Activated T-helper 1 cell treated with anti-CD3 and anti-CD28 coated beads, Interleukin-2, amount 50 U/mL, for 16 hours (primary cell): ENCODE results near the gene POLE.
"Not testable (repeated sequence)": the region's sequence is repeated elsewhere in the genome, so short reads cannot be mapped to it uniquely, and the experiment has no call there.

Source experiments
- DNase-seq, 2 donors: peaks; one replicate each; pipeline ENCODE4 v3.0.0-alpha.2; 2020; ENCODE audit warnings: low read depth in 1 of 2, low spot score in 1 of 2

Gene POLE

DNA sequence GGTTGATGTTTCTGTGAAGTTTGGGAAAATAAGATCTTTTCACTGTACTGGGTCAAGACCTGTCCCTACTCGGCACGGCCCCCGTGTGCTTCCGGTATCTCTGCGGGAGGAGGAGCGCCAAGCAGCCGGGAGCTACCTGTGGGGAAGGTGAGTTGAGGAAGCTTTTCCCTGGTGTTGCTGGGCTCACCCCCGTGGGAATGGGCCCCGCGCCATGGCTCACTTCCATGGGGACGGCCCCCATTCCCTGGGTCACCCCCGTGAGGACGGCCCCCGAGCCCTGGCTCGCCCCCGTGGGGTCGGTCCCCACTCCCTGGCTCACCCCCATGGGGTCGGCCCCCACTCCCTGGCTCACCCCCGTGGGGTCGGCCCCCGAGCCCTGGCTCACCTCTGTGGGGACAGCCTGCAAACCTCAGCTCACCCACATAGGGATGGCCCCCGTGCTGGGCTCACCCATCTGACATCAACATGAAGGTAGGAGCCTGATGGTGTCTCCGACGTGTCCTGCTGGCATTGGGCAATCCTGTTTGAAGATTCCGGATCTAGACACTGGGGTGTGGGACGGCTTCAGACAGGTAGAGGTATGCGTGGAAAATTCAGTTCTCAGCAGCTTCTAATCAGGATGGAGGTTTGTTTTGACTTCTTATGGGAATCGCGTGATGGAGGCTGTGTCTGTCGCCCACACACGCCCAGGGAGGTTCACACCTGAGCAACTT, 85.8 kb downstream of the POLE start:
- no peak for DNase-seq

GRCh38 chr12:132600048-132601032, 86.8 kb downstream of the POLE start:
- DNase-seq, result no peak

GRCh38 chr12:132599502-132599901, 87.6 kb downstream of the POLE start:
- not testable (repeated sequence) for DNase-seq

DNA sequence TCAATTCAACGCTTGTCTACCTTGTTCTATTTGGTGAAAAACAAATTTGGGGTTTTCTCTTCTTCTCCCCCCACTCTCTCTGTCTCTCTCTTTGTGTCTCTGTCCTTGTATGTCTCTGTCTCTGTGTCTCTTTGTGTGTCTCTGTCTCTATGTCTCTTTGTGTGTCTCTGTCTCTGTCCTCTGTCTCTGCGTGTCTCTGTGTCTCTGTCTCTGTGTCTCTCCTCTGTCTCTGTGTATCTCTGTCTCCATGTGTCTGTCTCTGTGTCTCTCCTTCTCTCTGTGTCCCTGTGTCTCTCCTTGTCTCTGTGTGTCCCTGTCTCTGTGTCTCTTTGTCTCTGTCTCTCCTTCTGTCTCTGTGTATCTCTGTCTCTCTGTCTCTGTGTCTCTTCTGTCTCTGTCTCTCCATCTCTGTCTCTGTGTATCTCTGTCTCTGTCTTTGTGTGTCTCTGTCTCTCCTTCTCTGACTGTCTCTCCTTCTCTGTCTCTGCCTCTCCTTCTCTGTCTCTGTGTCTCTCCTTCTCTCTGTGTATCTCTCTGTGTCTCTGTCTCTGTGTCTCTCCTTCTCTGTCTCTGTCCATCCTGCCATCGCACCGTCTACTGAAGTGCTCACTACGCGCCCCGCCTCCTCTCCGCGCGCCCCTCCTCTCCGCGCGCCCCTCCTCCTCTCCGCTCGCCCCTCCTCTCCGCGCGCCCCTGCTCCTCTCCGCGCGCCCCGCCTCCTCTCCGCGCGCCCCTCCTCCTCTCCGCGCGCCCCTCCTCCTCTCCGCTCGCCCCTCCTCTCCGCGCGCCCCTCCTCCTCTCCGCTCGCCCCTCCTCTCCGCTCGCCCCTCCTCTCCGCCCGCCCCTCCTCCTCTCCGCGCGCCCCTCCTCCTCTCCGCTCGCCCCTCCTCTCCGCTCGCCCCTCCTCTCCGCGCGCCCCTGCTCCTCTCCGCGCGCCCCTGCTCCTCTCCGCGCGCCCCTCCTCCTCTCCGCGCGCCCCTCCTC, 89.5 kb downstream of the POLE start:
- DNase-seq, result no peak

DNA sequence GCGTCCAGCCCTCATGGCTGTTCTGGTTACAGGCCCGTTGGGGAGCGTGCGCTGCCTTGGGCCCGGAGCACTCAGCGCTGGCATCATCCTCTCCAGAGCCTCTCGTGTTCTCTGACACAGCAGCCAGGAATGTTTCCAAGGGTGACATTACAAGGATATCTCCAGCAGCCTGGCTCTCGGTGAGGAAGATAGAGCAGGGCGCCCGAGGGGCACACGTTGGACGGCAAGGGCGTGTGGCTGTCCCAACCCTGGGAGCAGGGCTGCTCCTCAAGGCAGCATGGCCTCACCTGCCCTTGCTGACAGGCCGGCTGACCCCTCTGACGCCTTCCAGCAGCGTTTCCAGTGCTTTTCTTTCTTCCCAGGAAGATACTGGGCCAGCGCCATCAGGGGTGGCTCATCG, 91.1 kb downstream of the POLE start:
- DNase-seq, result no peak

DNA sequence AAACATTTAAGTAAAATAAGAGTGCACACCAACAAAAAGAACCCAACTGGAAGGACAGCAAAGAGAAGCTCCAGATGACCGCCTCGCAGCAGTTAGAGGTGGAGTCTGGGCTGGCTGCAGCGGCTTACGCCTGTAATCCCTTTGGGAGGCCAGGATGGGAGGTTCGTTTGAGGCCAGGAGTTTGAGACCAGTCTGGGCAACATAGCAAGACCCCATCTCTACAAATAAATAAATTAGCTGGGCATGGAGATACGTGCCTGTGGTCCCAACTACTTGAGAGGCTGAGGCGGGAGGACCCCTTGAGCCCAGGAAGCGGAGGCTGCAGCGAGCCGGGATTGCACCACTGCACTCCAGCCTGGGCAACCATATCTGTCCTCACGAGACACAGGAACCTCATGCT, 92.0 kb downstream of the POLE start:
- DNase-seq, result no peak

DNA sequence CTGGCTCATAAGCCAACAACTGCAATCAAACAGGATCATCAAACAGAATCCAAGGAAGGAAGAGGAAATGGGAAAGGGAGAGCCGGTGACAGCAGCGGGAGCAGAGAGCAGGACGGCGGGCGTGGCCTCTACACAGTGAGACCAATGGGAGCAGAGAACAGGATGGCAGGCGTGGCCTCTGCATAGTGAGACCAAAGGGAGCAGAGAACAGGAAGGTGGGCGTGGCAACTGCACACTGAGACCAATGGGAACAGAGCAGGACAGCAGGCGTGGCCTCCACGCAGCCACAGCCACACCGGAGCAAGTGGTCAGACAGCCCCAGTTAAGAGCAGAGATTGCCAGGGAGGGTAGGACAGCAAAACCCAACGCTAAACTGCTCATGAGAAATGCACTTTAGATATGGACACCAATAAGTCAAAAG, 93.2 kb downstream of the POLE start:
- no peak for DNase-seq

DNA sequence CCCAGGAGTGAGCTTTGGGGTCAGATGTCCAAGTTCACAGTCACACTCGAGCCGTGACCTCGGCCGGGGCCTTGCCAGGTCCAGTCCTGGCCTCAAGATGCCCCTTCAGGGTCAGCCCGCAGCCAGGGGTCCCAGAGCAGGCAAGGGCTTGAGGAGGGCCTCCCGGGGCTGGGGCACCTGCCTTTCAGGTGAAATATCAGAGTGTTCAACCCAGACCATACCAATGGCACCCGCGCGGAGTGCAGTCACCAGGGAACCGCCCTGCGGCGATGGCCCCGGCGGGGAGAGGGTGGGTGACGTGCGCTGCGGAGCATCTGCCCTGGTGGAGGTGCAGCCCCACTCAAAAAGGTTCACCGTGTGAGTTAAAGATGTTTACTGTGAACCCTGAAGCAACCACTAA, 93.6 kb downstream of the POLE start:
- no peak for DNase-seq

GRCh38 chr12:132593071-132593470, 94.1 kb downstream of the POLE start:
- DNase-seq, result no peak

DNA sequence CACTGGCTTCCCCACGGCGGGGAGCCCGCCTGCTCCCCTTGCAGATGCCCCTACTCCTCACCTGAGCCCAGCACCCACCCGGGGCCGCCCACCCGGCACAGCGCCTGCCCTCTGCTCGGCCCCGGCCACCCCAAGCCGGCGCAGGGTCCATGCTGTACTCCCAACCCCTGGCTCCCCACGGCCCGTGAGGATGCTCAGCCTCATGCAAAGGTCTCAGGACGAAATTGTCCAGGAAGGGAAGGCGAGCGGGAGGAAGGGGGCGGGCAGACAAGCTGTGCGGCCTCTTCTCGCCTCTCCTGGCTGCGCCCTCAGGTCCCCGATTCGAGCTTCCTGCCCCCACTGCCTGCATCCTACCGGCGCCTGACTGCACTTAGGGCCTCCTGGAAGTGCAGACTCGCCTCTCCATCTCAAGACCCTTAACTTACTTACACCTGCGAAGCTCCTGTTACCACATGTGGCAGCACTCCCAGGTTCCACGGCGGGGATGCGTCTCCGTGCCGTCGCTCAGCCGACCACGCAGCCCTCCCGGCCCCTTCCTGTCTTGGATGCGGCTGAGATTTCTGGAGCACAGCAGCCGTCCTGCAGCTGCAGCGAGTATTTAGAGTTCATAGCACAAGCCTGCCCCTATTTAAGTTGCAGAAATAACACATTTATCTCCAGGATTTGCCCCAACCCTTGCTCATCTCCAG, 94.7 kb downstream of the POLE start:
- no peak for DNase-seq

DNA sequence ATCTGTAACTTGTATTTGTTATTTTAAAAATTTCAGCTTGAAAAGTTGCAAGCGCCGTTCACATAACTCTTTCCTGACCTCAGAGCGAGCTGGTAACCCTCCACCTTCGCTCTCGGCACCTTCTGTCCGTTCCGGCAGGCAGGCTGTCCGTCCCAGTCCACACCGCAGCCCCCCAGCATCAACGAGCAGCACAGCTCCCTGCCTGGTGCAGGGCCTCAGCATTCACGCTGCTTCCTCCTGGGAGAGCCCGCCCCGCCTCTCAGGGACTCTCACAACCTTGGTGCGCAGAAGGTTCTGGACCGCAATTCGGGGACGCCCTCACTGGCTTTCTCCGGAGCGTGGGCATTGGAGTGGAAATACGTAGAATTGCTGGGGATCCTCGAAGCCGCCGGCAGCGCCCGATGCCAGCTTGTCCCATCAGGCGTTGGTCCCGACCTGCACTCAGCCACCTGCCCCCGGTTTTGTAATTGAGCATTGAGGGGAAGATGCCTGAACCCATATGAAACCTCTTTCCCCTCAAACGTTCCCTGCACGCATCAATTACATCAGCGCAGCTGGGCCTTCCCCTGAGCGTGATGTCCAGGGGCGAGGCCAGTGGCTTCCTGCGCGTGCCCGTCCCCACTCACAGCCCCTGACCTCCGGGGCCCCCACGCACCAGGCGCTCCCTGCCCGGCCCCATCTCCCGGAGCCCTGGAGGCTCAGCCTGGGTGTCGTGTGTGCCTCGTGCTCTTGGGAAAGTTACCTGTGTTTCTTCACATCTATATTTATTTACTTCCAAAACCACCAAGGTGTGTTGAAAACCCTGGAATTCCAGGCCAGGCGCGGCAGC, 95.8 kb downstream of the POLE start:
- DNase-seq, result no peak

- no peak for DNase-seq
These were observed 98.1 kb downstream of the POLE start for GRCh38 chr12:132588821-132589669.

DNA sequence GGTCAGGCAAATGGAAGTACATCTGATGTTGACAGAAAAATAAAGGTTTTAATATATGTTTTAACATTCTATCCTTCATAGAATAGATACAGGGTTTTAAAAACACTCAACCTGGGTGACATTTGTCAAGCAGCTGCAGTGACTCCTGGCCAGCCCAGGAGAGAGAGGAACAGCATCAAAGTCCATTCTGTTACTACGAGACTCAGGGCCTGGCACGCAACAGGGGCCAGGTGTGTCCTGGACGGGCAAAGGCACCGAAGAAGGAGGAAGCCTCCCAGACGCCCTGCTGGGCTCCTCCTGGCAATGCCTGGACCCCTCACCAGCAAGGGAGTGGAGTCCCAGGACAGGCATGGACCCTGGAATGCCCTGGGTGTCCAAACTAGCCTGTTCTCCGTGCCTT, 98.8 kb downstream of the POLE start:
- DNase-seq, result no peak

GRCh38 chr12:132587781-132588180, 99.4 kb downstream of the POLE start:
- DNase-seq, result no peak

- DNase-seq, result no peak
These were observed 100.2 kb downstream of the POLE start for GRCh38 chr12:132586929-132587328.

DNA sequence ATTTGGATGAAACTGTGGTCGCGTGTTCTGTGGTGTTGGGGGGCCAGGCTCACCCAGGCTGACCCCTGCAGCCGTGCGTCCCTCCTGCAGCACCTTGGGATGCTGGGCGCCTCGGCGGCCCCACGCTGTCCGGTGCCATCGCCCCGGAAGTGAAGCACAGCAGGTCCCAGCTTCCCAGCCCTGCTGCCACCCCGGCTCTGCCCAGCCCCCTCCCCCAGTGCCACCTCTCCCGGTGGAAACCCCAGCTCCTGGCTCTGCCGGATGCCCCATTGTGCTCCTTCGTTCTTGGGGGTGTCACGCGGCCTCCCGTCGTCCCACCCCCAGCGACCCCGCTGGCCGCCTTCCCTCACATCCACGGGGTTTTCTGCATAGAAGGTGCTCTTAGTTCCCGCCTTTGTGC, 102.0 kb downstream of the POLE start:
- no peak for DNase-seq

- no peak for DNase-seq
These were observed 102.7 kb downstream of the POLE start for GRCh38 chr12:132584429-132584828.

- DNase-seq, result no peak
These were observed 103.4 kb downstream of the POLE start for GRCh38 chr12:132583736-132584135.

- DNase-seq, result no peak
These were observed 103.8 kb downstream of the POLE start for GRCh38 chr12:132583411-132583710.
